HEK293 (cell line): ENCODE data around the gene PIGO.
A peak's percentile ranks its signal among the peaks of the same experiment; 100 is the strongest.

Experiments used
- CTCF ChIA-PET: fragments of 350-600 bp; formaldehyde crosslinking; extraction: SDS; loops from one replicate; lab custom pipeline; 2021; ENCODE audit warnings: antibody characterized with exemption; lab: Yijun Ruan, JAX
- POLR2A ChIA-PET: fragments of 300-600 bp; formaldehyde crosslinking; extraction: SDS; loops from one replicate; lab custom pipeline; 2020; ENCODE audit warnings: antibody characterized with exemption, inconsistent platforms; lab: Yijun Ruan, JAX
- H3K27ac ChIP-seq: fragments of 200-500 bp; sonication (Bioruptor generic); 2 replicates; pipeline ENCODE4 v1.5.1; 2014; ENCODE audit warnings: low read depth, low read length, control low read depth, inconsistent platforms; ENCODE audit errors: extremely low read depth
- H3K36me3 ChIP-seq, 2 experiments: fragments of 200-500 bp in 1 of 2; sonication (Bioruptor generic) in 1 of 2; 1 replicate in 1 of 2; 2 replicates in 1 of 2; pipeline ENCODE4 v1.5.1; 2014 to 2017; ENCODE audit warnings: inconsistent platforms in 2 of 2, low read length in 2 of 2; ENCODE audit not compliant: control insufficient read depth in 2 of 2, insufficient read depth in 1 of 2
- H3K4me1 ChIP-seq: fragments of 200-500 bp; sonication (Bioruptor generic); 2 replicates; pipeline ENCODE4 v1.5.1; 2014; ENCODE audit warnings: mild to moderate bottlenecking, low read length, inconsistent platforms; ENCODE audit not compliant: control insufficient read depth, insufficient read depth
- H3K4me3 ChIP-seq: 2 replicates; pipeline ENCODE4 v1.5.1; 2011; ENCODE audit warnings: low read depth, mild to moderate bottlenecking, control low read depth, low read length, moderate library complexity
- H3K9me3 ChIP-seq: fragments of 200-500 bp; sonication (Bioruptor generic); 2 replicates; pipeline ENCODE4 v1.5.1; 2014; ENCODE audit warnings: low read depth, low read length, inconsistent platforms; ENCODE audit not compliant: control insufficient read depth, insufficient read depth
- BCL11A ChIP-seq: fragments of 450-650 bp; formaldehyde crosslinking; IDR thresholded peaks from 2 replicates; pipeline ENCODE4 v1.5.1; 2016; ENCODE audit warnings: low read depth, missing biosample characterization, missing genetic modification characterization
- GLIS1 ChIP-seq: fragments of 450-650 bp; formaldehyde crosslinking; IDR thresholded peaks from 2 replicates; pipeline ENCODE4 v1.5.1; 2016; ENCODE audit warnings: missing biosample characterization, missing genetic modification characterization
- GLIS2 ChIP-seq: fragments of 450-650 bp; formaldehyde crosslinking; IDR thresholded peaks from 2 replicates; pipeline ENCODE4 v1.5.1; 2016; ENCODE audit warnings: missing biosample characterization, missing genetic modification characterization
- HOXA7 ChIP-seq: sonication (generic); formaldehyde crosslinking; IDR thresholded peaks from 2 replicates; pipeline ENCODE4 v1.8.1; 2022; ENCODE audit warnings: missing genetic modification reagents, borderline replicate concordance
- KLF10 ChIP-seq: fragments of 450-650 bp; IDR thresholded peaks from 2 replicates; pipeline ENCODE4 v1.5.1; 2018; ENCODE audit warnings: missing biosample characterization, mild to moderate bottlenecking, missing genetic modification characterization
- PRDM2 ChIP-seq: fragments of 450-650 bp; formaldehyde crosslinking; IDR thresholded peaks from 2 replicates; pipeline ENCODE4 v1.5.1; 2016; ENCODE audit warnings: missing biosample characterization, missing genetic modification characterization, borderline replicate concordance
- YY2 ChIP-seq: fragments of 450-650 bp; formaldehyde crosslinking; IDR thresholded peaks from 2 replicates; pipeline ENCODE4 v1.5.1; 2016; ENCODE audit warnings: missing biosample characterization, missing genetic modification characterization
- ZNF132 ChIP-seq: fragments of 450-650 bp; formaldehyde crosslinking; IDR thresholded peaks from 2 replicates; pipeline ENCODE4 v1.5.1; 2017; ENCODE audit warnings: missing biosample characterization, missing genetic modification characterization, borderline replicate concordance
- ZNF157 ChIP-seq: fragments of 450-650 bp; formaldehyde crosslinking; IDR thresholded peaks from 2 replicates; pipeline ENCODE4 v1.5.1; 2016; ENCODE audit warnings: missing biosample characterization, missing genetic modification characterization
- ZNF174 ChIP-seq: fragments of 450-650 bp; formaldehyde crosslinking; IDR thresholded peaks from 2 replicates; pipeline ENCODE4 v1.5.0; 2017; ENCODE audit warnings: missing biosample characterization, mild to moderate bottlenecking, missing genetic modification characterization
- ZNF223 ChIP-seq: fragments of 450-650 bp; formaldehyde crosslinking; IDR thresholded peaks from 2 replicates; pipeline ENCODE4 v1.5.1; 2016; ENCODE audit warnings: missing biosample characterization, missing genetic modification characterization
- ZNF239 ChIP-seq: fragments of 450-650 bp; formaldehyde crosslinking; IDR thresholded peaks from 2 replicates; pipeline ENCODE4 v1.5.1; 2016; ENCODE audit warnings: missing biosample characterization, missing genetic modification characterization
- ZNF280D ChIP-seq: fragments of 450-650 bp; formaldehyde crosslinking; IDR thresholded peaks from 2 replicates; pipeline ENCODE4 v1.5.1; 2016; ENCODE audit warnings: missing biosample characterization, missing genetic modification characterization
- ZNF354C ChIP-seq: fragments of 450-650 bp; formaldehyde crosslinking; IDR thresholded peaks from 2 replicates; pipeline ENCODE4 v1.5.1; 2016; ENCODE audit warnings: missing biosample characterization, missing genetic modification characterization, low read depth, borderline replicate concordance
- ZNF404 ChIP-seq: fragments of 450-650 bp; formaldehyde crosslinking; IDR thresholded peaks from 2 replicates; pipeline ENCODE4 v1.5.1; 2017; ENCODE audit warnings: missing biosample characterization, missing genetic modification characterization
- ZNF416 ChIP-seq: fragments of 450-650 bp; formaldehyde crosslinking; IDR thresholded peaks from 2 replicates; pipeline ENCODE4 v1.5.1; 2016; ENCODE audit warnings: missing biosample characterization, missing genetic modification characterization
- ZNF433 ChIP-seq: fragments of 450-650 bp; formaldehyde crosslinking; IDR thresholded peaks from 2 replicates; pipeline ENCODE4 v1.5.1; 2016; ENCODE audit warnings: missing biosample characterization, missing genetic modification characterization, low read depth
- ZNF560 ChIP-seq: fragments of 450-650 bp; formaldehyde crosslinking; IDR thresholded peaks from 2 replicates; pipeline ENCODE4 v1.5.1; 2017; ENCODE audit warnings: missing biosample characterization, missing genetic modification characterization, borderline replicate concordance
- ZNF561 ChIP-seq: fragments of 450-650 bp; IDR thresholded peaks from 2 replicates; pipeline ENCODE4 v1.5.1; 2018; ENCODE audit warnings: missing biosample characterization, missing genetic modification characterization, borderline replicate concordance
- ZNF585B ChIP-seq: fragments of 450-650 bp; formaldehyde crosslinking; IDR thresholded peaks from 2 replicates; pipeline ENCODE4 v1.5.1; 2016; ENCODE audit warnings: missing biosample characterization, missing genetic modification characterization
- ZNF785 ChIP-seq: fragments of 450-650 bp; formaldehyde crosslinking; IDR thresholded peaks from 2 replicates; pipeline ENCODE4 v1.5.1; 2016; ENCODE audit warnings: missing biosample characterization, missing genetic modification characterization

The PIGO gene

GRCh38 chr9:35108461-35108860 lies 12.1 kb upstream of the PIGO start:
- CTCF ChIA-PET = interaction anchor here (1.5 kb wide), 1 partner anchor 11 kb away, joined by 5 read pairs; the partner anchor contains the start of gene PIGO
- Histone ChIP-seq H3K9me3 (no peaks in the 10 kb centered on the region), H3K36me3 (peaks cover 0 to 40% of the 10 kb centered on the region in 2 experiments; a peak in 1 of 3 replicates), H3K4me3 (no peak overlapping the region), H3K27ac (no peak overlapping the region), H3K4me1 (no peaks in the 10 kb centered on the region; the same call in 1 of the 2 replicates)
- no peak for TF ChIP-seq ZNF174 (tag by site-specific recombination)
- TF ChIP-seq YY2 = no peak
- TF ChIP-seq ZNF585B = no peak
- TF ChIP-seq ZNF223 = no peak
- TF ChIP-seq ZNF239 (tag by site-specific recombination) = no peak
- TF ChIP-seq ZNF280D = no peak
- POLR2A ChIA-PET = no interaction called here

GRCh38 chr9:35107297-35108290 lies 11.2 kb upstream of the PIGO start:
- H3K9me3 ChIP-seq = no peaks in the 10 kb centered on the region
- POLR2A ChIA-PET = interaction anchor here (0.7 kb wide), 1 partner anchor 16 kb away, joined by 5 read pairs; no protein-coding TSS in a partner anchor
- H3K4me1 ChIP-seq = no peaks in the 10 kb centered on the region; the same call in 1 of the 2 replicates
- H3K36me3 ChIP-seq = peaks cover 0 to 40% of the 10 kb centered on the region in 2 experiments; a peak in 1 of 3 replicates
- no peak overlapping the region for H3K4me3 ChIP-seq
- H3K27ac ChIP-seq = no peak overlapping the region
- peak; percentile 27; the same call in 1 of the 2 replicates for TF ChIP-seq GLIS1 (tag by site-specific recombination)
- TF ChIP-seq ZNF433 (tag by site-specific recombination) = no peak
- no peak for TF ChIP-seq ZNF560 (tag by site-specific recombination)
- TF ChIP-seq ZNF174 (tag by site-specific recombination) = no peak
- CTCF ChIA-PET = interaction anchor here (1.5 kb wide), 1 partner anchor 11 kb away, joined by 5 read pairs; the partner anchor contains the start of gene PIGO

GRCh38 chr9:35106343-35106730 lies 9.9 kb upstream of the PIGO start:
- ChIA-PET CTCF (interaction anchor here (0.6 kb wide), 1 partner anchor 11 kb away, joined by 3 read pairs; no protein-coding TSS in a partner anchor), POLR2A (interaction anchor here (1.0 kb wide), 1 partner anchor 13 kb away, joined by 4 read pairs; no protein-coding TSS in a partner anchor)

More at GRCh38 chr9:35106343-35106730, 9.9 kb upstream of the PIGO start:
- Histone ChIP-seq H3K27ac (no peak overlapping the region), H3K9me3 (no peaks in the 10 kb centered on the region), H3K4me1 (no peaks in the 10 kb centered on the region), H3K4me3 (no peak overlapping the region), H3K36me3 (peaks cover 0 to 49% of the 10 kb centered on the region in 2 experiments; a peak in 1 of 3 replicates)
- no peak for TF ChIP-seq GLIS2 (tag by site-specific recombination)
- no peak for TF ChIP-seq ZNF785 (tag by site-specific recombination)
- no peak for TF ChIP-seq ZNF416 (tag by site-specific recombination)
- TF ChIP-seq ZNF354C (tag by site-specific recombination) = no peak
- TF ChIP-seq ZNF561 (tag by site-specific recombination) = no peak
- no peak for TF ChIP-seq PRDM2 (tag by site-specific recombination)
- no peak for TF ChIP-seq ZNF132
- TF ChIP-seq KLF10 (tag by site-specific recombination) = no peak
- TF ChIP-seq HOXA7 (CRISPR knock-in tag) = no peak
- TF ChIP-seq ZNF157 = no peak
- TF ChIP-seq ZNF404 (tag by site-specific recombination) = no peak
- no peak for TF ChIP-seq BCL11A (tag by site-specific recombination)
